ENCODE data around the gene DNMT1. TPM values are rescaled to one million over a fixed set of nuclear protein-coding genes. Genes with fewer than 3 reads are reported as not detected.

The DNMT1 gene
- total RNA-seq, 4 donors from 2014 or later, result 29.5 to 80.6 (median 48.4) TPM

DNA sequence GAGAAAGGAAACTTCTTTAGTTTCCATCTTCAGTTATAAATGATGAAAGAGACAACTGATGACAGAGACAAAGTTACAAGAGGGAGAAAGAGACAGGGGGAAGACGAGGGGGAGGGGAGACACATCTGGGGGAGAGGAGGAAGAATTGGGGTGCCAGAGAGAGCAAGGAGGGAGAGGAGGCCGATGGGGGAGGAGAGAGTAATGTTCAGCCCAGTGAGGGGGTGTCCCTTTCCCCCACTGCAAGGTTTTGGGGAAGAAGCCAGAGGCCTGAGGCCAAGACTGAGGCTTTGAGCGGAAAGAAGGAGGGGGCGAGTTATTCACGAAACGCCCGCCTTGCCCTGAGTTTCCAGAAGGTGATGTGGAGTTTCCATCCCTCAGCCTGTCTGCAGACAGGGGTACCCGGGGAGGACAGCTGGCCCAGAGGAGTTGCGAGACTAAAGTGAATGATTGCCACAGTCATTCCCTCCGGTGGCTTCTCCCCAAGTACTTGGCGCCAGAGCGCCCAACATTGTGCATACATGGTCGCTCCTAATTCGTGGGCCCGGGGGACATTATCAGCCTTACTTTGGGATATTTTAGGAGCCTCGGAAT, 89.1 kb downstream of the DNMT1 start:
- H3K4me3 ChIP-seq, result peak overlapping the region in 3 of 4 donors; percentile 72 to 90 (median 89)

DNA sequence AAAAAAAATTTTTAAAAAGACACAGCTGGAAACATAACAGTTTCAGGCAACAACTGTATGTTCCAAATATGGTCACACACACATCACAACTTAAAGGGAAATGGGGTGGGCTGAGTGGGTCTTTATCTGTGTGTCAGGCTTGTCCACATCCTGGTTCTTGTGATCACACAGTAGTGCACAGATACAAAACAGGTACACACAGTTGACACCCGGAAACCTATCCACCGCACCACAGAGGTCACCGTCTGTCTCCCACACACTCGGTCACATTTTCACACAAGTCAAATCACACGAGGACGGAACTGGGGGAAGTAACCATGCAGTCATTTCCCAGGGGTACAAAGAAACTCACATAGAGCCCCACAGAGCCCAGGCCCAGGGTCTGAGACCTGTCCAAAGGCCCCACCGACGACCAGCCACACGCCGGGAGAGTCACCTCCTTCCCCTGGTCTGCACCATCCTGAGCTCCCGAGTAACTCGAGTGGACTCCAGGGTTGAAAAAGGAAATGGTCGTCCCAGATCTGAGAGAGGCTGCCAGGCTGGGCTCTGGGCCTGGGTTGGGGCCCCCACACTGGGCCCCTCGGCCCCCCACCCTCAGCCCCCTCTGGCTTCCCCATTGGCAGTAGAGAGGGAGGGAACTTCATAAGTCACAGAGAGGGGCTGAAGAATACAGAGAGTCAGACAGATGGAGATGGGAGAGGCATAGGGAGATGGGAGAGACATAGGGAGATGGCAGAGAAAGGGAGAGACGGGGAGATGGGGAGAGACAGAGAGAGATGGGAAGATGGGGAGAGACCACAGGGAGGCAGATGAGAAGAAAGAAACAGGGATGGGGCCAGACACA, 89.9 kb downstream of the DNMT1 start:
- intact Hi-C loops (cut with DNase I), result no loop called here
- no peaks in the 10 kb centered on the region for H3K27me3 ChIP-seq
- H3K27ac ChIP-seq, result peak overlapping the region; percentile 18 to 85 (median 62)
- DNase-seq, result no peak
- WGBS, 2 donors, result 42 to 60% methylated on average over 7 to 11 of the region's 15 CpGs
- H3K4me1 ChIP-seq, result peaks cover 10 to 40% (median 14%) of the 10 kb centered on the region in 3 donors
- H3K36me3 ChIP-seq, result peaks cover 18 to 28% (median 23%) of the 10 kb centered on the region in 3 donors
- no peak overlapping the region for H3K4me3 ChIP-seq
- peak in 1 of 4 donors; percentile 26 for TF ChIP-seq POLR2A (IDR thresholded peaks at IDR 0.05)
- TF ChIP-seq, protein P1, sequence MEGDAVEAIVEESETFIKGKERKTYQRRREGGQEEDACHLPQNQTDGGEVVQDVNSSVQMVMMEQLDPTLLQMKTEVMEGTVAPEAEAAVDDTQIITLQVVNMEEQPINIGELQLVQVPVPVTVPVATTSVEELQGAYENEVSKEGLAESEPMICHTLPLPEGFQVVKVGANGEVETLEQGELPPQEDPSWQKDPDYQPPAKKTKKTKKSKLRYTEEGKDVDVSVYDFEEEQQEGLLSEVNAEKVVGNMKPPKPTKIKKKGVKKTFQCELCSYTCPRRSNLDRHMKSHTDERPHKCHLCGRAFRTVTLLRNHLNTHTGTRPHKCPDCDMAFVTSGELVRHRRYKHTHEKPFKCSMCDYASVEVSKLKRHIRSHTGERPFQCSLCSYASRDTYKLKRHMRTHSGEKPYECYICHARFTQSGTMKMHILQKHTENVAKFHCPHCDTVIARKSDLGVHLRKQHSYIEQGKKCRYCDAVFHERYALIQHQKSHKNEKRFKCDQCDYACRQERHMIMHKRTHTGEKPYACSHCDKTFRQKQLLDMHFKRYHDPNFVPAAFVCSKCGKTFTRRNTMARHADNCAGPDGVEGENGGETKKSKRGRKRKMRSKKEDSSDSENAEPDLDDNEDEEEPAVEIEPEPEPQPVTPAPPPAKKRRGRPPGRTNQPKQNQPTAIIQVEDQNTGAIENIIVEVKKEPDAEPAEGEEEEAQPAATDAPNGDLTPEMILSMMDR (IDR thresholded peaks at IDR 0.05), result no peak
- no peaks in the 10 kb centered on the region for H3K9me3 ChIP-seq

More for the DNA sequence above, 89.1 kb downstream of the DNMT1 start:
- no peaks in the 10 kb centered on the region for H3K9me3 ChIP-seq
- no peaks in the 10 kb centered on the region for H3K27me3 ChIP-seq
- peaks cover 10 to 40% (median 14%) of the 10 kb centered on the region in 3 donors for H3K4me1 ChIP-seq
- no peak for DNase-seq
- peak overlapping the region; percentile 55 to 85 (median 80) for H3K27ac ChIP-seq
- H3K36me3 ChIP-seq, result peaks cover 25 to 35% (median 30%) of the 10 kb centered on the region in 3 donors
- TF ChIP-seq, protein P1 (IDR thresholded peaks at IDR 0.05), result no peak
- TF ChIP-seq POLR2A (IDR thresholded peaks at IDR 0.05), result no peak
- WGBS, 2 donors, result 15 to 36% methylated on average over 8 to 11 of the region's 16 CpGs
- intact Hi-C loops (cut with DNase I), result no loop called here

DNA sequence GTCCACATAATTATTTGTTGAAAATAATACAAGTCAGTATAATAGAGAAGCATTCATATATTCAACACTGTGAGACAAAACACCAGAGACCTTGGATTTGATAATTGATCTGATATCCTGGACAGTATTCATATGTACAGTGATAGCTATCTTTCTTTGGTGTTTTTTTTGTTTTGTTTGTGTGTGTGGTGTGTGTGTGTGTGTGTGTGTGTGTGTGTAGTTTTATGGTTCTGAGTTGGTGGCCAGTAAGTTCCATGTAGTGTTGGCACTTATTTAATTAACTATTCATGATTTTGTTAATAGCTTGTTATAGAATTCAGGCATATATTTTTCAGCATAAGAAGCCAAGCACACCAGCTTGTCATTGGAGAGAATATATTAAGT, 90.6 kb downstream of the DNMT1 start:
- no peak for TF ChIP-seq POLR2A (IDR thresholded peaks at IDR 0.05)
- TF ChIP-seq, protein P1 (IDR thresholded peaks at IDR 0.05), result no peak
- intact Hi-C loops (cut with DNase I), result no loop called here
- H3K27ac ChIP-seq, result peak overlapping the region in 1 of 4 donors; percentile 21

DNA sequence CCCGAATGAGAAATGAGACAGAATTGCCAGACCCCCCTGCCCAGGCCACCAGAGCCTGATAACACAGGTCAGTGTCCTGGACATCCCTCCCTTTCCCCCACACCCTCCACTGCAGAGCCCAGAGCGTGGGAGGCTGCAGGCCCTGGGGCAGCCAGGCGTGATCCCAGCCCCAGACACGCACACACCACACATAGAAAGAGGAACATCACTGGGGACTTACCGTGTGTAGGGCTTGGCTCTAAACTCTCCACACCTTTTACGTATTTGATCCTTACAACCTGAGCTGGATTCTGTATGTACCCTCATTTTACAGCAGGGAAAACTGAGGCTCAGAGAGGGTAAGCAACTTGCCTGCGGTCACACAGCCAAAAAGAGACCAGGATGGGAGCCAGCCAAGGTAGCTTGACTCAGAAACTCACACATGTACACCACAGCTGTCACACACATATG, 91.9 kb downstream of the DNMT1 start:
- Histone ChIP-seq H3K36me3 (peaks cover 2 to 8% (median 7%) of the 10 kb centered on the region in 3 donors), H3K27me3 (no peaks in the 10 kb centered on the region), H3K27ac (peak overlapping the region in 2 of 4 donors; percentile 39 to 60), H3K4me1 (peaks cover 10 to 34% (median 14%) of the 10 kb centered on the region in 3 donors), H3K4me3 (no peak overlapping the region), H3K9me3 (no peaks in the 10 kb centered on the region)
- intact Hi-C loops (cut with DNase I), result no loop called here
- 56 to 65% methylated on average over 7 of the region's 7 CpGs for WGBS, 2 donors
- no peak for DNase-seq
- no peak for TF ChIP-seq POLR2A (IDR thresholded peaks at IDR 0.05)
- TF ChIP-seq, protein P1 (IDR thresholded peaks at IDR 0.05), result no peak

More for the DNA sequence above, 90.6 kb downstream of the DNMT1 start:
- peaks cover 10 to 40% (median 14%) of the 10 kb centered on the region in 3 donors for H3K4me1 ChIP-seq
- peaks cover 11 to 20% (median 16%) of the 10 kb centered on the region in 3 donors for H3K36me3 ChIP-seq
- DNase-seq, result no peak
- H3K4me3 ChIP-seq, result no peak overlapping the region
- H3K9me3 ChIP-seq, result no peaks in the 10 kb centered on the region
- H3K27me3 ChIP-seq, result no peaks in the 10 kb centered on the region

Measured in esophagus squamous epithelium (tissue), 5 donors.